GM19099 (cell line): ENCODE measurements around the gene NUDT16L1.

Experiments
- POLR2A ChIP-seq: IDR thresholded peaks from 3 replicates; pipeline ENCODE4 v1.6.1; 2011; ENCODE audit warnings: low read depth; ENCODE audit not compliant: insufficient read length; ENCODE audit errors: extremely low read depth

NUDT16L1 gene

DNA sequence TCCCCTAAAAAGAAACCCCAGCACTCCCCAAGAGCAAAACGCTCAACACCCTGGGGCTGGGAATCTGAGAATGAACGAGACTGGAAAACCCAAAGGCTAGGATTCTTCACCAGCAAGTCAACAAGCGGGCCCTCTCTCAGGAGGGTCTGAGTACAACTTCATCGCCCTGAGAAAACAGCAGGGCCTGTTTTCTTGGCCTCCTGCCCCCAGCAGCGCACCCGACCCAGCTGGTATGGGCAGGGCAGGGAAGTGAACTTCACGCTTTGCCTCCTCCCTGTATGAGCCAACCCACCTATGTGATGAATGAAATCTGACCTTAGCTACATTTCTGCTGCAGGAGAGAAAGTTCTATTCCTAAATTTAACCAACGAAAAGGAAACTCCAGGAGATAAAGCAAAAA is 11.1 kb downstream of the NUDT16L1 start:
- TF ChIP-seq POLR2A = no peak

DNA sequence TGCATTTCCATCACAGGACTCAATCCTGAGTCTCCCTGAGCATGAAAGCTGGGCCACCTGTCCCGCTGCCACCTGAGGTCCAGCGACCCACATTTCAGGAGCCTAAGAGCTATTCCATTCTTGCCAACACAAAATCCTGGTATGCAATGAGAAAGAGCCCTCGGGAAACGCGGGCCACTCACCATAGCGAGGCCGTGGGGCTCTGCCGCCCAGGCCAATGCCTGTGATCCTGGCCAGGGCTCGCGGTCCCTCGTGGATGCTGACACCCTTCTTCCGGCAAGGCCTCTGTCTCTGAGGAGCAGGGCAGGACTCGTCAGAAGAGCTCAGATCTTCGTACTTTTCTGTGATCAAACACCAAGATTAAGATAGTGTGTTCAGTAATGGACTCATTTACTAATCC is 11.6 kb downstream of the NUDT16L1 start:
- no peak for TF ChIP-seq POLR2A

DNA sequence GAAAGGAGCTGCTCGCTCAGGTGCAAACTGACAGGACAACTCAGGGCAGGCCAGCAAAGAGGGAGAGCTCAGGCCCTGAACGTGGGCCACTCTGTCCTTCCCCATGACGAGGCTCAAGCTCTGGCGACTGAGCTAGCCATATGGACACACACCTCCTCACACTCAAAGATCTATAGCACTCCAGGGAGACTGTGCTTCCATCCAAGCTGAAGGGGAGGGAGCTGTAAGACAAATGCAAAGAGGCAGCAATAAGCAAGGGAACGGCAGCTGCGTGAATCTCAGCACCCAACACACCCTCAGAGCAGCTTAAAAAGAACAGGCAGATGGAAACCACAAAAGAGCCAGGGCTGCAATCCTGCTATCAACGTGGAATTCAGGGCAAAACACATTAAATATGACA is 13.5 kb downstream of the NUDT16L1 start:
- TF ChIP-seq POLR2A = no peak

DNA sequence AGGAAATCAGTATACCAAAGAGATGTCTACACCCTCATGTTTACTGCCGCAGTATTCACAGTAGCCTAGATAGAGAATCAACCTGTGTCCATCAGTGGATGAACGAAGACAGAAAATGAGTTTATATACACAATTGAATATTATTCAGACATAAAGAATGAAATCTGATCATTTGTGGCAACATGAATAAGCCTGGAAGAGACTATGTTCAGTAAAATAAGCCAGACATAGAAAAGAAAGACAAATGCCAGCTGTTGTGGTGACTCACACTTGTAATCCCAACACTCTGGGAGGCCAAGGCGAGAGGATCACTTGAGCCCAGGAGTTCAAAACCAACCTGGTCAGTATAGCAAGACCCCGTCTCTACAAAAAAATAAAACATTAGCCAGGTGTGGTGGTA is 16.1 kb downstream of the NUDT16L1 start:
- TF ChIP-seq POLR2A = no peak

DNA sequence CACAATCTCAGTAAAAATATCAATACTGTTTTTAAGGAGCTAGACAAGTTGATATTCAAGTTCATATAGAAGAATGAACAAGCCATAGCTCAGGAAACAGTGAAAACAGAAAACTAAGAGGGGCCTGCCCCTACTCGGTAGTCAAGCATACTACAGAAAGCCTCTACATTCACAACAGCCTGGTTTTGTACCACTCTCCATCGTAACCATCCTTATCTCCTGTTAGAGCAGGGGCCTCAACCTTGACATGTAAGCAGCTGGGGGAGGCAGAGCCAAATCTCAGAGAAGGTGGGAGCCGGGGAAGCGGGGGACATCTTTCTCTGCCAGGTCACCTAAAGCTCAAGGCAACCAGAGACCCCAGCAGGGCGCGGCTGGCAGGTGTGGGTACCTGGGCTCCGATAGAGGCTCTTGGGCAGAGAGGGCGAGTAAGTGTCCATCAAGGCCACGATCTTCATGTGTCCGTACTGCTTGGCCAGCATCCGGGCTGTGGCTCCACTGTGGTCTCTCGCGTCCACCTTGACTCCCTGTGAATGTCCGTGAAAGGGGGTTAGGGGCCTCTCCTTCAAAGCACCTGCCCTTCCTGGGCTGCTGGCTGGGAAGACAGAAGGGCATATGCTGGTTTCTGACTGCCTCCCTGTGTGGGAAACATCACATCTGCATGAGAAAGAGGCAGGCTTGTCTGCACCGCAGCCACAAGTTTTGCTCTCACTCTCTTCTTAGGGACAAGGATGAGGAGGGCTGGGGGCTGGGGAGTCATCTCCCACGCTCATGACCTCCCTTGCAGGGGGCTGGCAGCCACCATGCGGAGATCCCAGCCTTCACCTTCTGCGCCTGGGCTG is 20.5 kb downstream of the NUDT16L1 start:
- TF ChIP-seq POLR2A = no peak

DNA sequence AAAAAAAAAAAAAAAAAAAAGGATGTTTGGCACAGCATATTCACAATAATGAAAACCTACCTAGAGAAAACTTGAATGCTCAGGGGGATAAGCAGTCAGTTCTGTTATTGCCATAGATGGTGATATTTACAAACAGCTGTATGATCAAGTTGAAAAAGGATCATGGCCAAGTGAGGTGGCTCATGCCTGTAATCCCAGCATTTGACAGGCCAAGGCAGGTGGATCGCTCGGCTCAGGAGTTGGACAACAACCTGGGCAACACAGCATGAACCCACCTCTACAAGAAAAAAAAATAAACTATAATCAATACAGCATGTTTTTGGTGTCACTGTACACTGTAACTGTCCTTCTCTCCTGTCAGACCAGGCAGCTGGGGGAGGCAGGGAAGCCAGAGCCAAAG is 21.6 kb downstream of the NUDT16L1 start:
- no peak for TF ChIP-seq POLR2A

DNA sequence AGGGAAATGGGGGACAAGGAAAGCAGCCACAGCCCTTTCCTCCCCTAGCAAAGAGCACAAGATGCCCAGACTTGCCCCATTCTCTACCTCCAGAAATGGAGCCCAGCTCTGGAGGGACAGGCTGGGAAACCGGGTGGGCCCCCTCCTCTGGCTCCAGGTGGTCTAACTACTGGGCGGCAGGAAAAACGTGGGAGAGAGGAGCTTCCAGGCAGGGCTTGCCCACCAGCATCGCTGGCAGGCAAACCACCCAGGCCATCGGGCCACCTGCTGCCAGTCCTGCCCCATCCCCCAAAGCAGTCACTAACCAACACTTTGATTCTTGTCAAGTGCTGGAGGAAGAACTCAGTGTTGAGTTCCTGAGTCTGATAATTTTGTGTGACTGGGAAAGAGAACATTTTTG is 25.1 kb downstream of the NUDT16L1 start:
- TF ChIP-seq POLR2A = no peak

DNA sequence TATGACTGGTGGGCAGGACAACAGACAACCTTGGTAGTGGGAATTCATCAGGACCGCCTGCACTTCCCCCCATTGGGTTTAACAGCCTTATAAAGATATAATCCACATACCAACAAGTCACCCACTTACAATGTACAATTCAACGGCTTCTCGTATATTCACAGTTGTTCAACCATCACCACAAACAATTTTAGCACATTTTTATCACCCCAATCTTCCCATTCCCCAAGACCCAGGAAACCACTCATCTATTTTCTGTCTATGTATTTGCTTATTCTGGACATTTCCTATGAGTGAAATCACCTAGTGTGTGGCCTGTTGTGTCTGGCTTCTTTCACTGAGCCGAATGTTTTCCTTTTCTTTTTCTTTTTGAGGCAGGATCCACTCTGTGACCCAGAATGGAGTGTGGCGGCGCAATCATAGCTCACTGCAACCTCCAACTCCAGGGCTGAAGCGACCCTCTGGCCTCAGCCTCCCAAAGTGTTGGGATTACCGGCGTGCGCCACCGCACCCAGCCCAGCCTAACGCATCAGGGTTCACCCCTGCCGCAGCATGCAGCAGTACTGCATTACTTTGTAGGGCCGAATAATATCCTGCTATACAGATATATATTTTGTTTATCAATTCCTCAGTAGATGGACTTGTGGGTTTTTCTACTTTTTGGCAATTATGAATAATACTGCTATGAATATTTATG is 29.9 kb downstream of the NUDT16L1 start:
- no peak for TF ChIP-seq POLR2A

DNA sequence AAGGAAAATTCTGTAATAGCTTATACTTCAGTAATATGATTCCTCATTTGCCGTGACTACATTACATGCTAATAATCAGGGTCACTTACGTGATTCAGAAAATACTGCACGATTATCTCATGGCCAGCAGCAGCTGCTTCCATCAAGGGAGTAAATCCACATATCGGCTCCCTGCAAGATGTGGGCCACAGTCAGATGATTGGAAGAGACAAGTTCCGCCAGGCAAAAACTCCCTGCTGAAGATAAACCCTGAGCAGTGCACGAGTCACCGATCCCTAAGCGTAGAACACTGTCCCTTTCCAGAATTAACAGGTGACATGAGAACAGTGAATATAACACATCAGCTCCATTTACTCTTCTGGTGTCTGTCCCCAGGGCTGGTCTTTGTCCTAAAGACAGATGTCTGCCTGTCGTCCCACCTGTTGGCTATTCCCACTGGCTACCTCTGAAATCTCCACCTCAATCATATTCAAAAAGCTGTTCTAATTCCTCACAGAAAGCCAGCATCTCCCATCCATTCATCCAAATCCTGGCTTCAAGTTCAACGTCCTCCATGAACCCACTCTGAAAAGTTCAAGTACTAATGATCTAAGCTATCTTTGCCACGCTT is 31.4 kb downstream of the NUDT16L1 start:
- no peak for TF ChIP-seq POLR2A

DNA sequence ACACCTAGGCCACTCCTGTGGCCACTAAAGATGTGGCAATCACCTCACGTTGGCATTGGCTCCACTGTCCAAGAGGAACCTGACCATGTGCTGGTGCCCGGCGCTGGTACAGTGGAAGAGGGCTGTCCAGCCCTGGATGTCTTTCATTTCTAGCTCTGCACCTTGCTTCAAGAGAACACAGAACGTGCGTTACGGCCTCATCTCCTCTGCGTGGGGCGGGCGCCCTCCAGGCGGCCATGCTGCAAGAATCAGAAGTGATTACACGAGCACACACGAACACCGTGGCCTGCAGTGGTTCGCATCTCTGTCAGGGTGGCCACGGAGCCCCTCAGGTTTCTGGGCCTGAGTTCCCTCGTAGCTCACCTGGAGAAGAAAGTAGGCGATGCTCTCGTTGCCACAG is 33.3 kb downstream of the NUDT16L1 start:
- TF ChIP-seq POLR2A = no peak

DNA sequence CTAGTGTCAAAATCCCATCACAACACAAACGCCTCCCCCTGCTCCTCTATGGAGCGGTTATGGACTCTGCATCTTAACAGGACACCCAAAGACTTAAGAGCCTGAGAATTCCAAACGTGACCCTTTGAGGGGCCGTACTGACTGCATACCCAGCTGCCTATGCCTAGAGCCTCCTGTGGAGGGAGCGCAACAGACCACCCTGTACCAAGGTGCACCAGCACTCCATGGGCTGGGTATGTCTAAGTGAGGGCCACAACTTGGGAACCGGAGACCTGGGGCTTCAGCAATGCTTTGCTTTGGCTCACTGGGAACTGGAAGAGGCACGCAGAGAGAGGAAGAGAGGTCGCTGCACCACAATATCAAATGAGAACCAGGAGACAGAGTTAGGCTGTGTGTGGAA is 35.3 kb downstream of the NUDT16L1 start:
- TF ChIP-seq POLR2A = no peak

DNA sequence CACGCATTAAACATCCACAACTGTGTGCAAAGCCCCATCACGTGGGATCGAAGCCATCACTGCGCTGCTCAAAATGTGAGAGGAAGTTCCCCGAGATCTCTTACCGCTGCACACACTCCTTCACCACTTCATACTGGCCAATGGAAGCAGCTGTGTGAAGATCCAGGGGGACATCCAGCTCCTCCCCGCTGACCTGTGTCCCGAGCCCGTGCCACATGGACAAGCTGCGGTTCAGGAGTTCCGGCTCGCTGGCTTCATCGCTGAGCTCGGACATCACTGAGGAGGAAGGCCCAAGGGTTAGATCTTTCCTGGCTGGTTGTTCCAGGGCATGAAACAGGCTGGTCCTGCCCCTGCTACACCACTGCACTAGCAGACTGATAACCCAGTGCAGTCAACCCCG is 36.5 kb downstream of the NUDT16L1 start:
- no peak for TF ChIP-seq POLR2A

DNA sequence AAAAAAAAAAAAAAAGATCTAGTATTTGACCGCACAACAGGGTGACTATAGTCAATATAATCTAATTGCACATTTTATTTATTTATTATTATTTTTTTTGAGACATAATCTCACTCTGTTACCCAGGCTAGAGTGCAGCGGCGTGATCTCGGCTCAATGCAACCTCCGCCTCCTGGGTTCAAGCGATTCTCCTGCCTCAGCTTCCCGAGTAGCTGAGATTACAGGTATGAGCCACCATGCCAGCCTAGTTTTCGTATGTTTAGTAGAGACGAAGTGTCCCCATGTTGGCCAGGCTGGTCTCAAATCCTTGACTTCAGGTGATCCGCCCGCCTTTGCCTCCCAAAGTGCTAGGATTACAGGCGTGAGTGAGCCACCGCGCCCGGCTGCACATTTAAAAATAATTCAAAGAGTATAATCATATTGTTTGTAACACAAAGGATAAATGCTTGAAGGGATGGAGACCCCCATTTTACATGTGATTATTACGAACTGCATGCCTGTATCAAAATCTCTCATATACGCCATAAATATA is 39.9 kb downstream of the NUDT16L1 start:
- TF ChIP-seq POLR2A = no peak

DNA sequence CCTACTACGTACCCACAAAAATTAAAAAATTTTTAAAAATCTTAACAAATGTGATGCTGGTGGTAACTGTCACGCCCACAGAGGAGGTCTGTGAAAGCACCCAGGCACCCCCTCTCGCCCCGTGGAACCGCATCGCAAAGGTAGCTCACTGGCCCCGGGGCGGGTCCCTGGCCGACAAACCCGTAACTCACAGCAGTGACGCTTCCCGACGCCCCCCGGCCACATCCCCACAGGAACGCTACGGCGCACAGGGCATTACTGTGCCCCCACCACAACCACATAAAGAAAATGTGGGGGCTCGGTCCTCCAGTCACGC is 40.3 kb downstream of the NUDT16L1 start:
- no peak for TF ChIP-seq POLR2A

DNA sequence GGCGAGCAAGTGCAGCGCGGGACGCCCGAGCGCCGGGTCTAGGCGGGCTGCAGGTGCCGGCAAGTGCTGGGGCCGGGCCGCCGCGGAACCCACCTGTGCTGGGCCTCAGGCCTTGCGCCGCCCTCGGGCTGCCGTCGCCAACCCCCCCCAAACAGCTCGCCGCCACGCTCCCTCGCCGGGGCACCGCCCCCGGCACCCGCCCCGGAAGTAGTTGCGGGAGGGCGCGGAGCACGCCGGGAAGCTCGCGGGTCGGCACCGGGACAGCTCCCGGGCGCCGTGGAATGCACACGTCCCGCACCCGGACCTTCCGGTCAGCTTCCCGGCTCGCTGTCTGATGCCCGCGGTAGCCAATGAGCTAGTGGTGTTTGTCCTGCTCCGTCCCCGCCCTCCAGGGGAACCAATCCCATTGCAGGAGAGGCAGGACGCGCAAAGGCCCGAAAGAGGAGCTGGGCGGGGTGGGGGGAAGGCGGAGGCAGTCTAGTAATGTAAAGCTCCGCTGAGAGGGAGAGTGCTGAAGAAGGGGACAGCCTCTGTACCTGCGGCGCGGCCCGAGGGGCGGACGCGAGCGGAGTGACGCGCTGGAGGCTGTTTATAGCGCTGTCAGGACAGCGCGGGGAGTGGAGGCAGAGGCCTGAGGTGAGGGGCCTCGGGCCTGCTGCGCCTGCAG is 40.8 kb downstream of the NUDT16L1 start, which contains the start of the genes ANKS3 and DNAAF8:
ANKS3 (minus strand) TSS at position 209 of the 667 bp plus-strand sequence. CDS start 4,122 bp downstream, outside the sequence.
DNAAF8 (plus strand) TSS at position 475 of the 667 bp plus-strand sequence. CDS start 1,978 bp downstream, outside the sequence.
- TF ChIP-seq POLR2A = peak; percentile 70
